OCI-LY3 (cell line): Measurements from ENCODE around the gene ZNF821.

ENCODE experiments used
- H2AFZ ChIP-seq: fragments of 200-600, 300-600 bp; shearing (Covaris generic); 2 replicates; pipeline ENCODE4 v1.6.0; 2014; ENCODE audit warnings: antibody characterized with exemption, low read depth, low read length
- H3K27ac ChIP-seq: fragments of 200-600, 300-600 bp; sonication (generic); 2 replicates; pipeline ENCODE4 v1.5.1; 2014; ENCODE audit warnings: mild to moderate bottlenecking, low read length, moderate library complexity, mixed read lengths
- H3K27me3 ChIP-seq: fragments of 200-600, 300-600 bp; sonication (generic); 2 replicates; pipeline ENCODE4 v1.6.1; 2014; ENCODE audit warnings: low read depth, low read length, mixed read lengths
- H3K36me3 ChIP-seq: fragments of 200-600, 300-600 bp; sonication (generic); replicated peaks from 2 replicates; pipeline ENCODE3; 2014; ENCODE audit warnings: low read depth, low read length, mixed read lengths
- H3K4me1 ChIP-seq: fragments of 300-600, 200-600 bp; sonication (generic); 2 replicates; pipeline ENCODE4 v1.6.1; 2014; ENCODE audit warnings: low read length, mixed read lengths
- H3K4me2 ChIP-seq: fragments of 200-600, 300-600 bp; sonication (generic); 2 replicates; pipeline ENCODE4 v1.6.1; 2014; ENCODE audit warnings: low read length, mixed read lengths
- H3K4me3 ChIP-seq: fragments of 300-600, 200-600 bp; sonication (generic); 2 replicates; pipeline ENCODE4 v1.5.1; 2014; ENCODE audit warnings: antibody characterized with exemption, mild to moderate bottlenecking, low read length, moderate library complexity
- H3K79me2 ChIP-seq: fragments of 300-600, 200-600 bp; shearing (Covaris generic); 2 replicates; pipeline ENCODE4 v1.6.1; 2014; ENCODE audit warnings: mild to moderate bottlenecking, low read length, mixed read lengths
- H3K9ac ChIP-seq: fragments of 300-600, 200-600 bp; shearing (Covaris generic); 2 replicates; pipeline ENCODE4 v1.6.0; 2014; ENCODE audit warnings: mild to moderate bottlenecking, low read length, moderate library complexity
- H3K9me3 ChIP-seq: fragments of 200-600, 300-600 bp; shearing (Covaris generic); 2 replicates; pipeline ENCODE4 v1.6.1; 2014; ENCODE audit warnings: low read length, mixed read lengths; ENCODE audit not compliant: insufficient read depth
- H4K20me1 ChIP-seq: fragments of 200-600, 300-600 bp; sonication (generic); 2 replicates; pipeline ENCODE4 v1.6.1; 2016; ENCODE audit warnings: low read length, mixed read lengths; ENCODE audit not compliant: insufficient read depth
- EZH2phosphoT487 ChIP-seq: fragments of 200-600 bp; shearing (Covaris generic); IDR thresholded peaks from 2 replicates; pipeline ENCODE4 v1.6.1; 2018; ENCODE audit warnings: antibody characterized with exemption, mixed run types, low read depth
- TF ChIP-seq, protein P1 (sequence below): fragments of 200-600, 300-600 bp; sonication (generic); IDR thresholded peaks from 2 replicates; pipeline ENCODE4 v1.5.1; 2014; ENCODE audit warnings: antibody characterized with exemption, low read length, low read depth

The ZNF821 gene

DNA sequence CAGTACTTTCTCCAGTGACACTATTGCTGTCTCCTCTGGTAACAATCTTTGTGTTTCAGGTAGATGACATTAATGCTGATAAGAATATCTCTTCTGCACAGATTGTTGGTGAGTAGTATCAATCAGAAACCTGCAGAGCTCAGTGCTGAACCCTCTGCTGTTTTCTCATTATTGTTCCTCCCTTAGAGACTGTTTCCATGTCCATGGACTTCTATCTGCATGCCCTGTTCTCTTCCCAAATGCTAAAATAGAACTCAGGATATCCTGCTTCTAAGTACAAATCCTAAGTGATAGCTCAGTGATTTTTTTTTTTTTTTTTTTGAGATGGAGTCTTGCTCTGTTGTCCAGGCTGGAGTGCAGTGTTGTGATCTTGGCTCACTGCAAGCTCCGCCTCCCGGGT is 40.7 kb upstream of the ZNF821 start:
- Histone ChIP-seq H3K9ac (no peak overlapping the region), H3K4me2 (no peak overlapping the region), H3K36me3 (peaks cover 57% of the 10 kb centered on the region), H3K4me3 (no peak overlapping the region), H3K79me2 (peaks cover 16% of the 10 kb centered on the region), H3K27me3 (no peaks in the 10 kb centered on the region), H4K20me1 (peaks cover 36% of the 10 kb centered on the region), H3K4me1 (no peaks in the 10 kb centered on the region), H2AFZ (no peak overlapping the region), H3K27ac (no peak overlapping the region), H3K9me3 (0 out of 2 replicates have a peak, but pooled peaks cover 3% of the 10 kb centered on the region)
- TF ChIP-seq, protein P1, sequence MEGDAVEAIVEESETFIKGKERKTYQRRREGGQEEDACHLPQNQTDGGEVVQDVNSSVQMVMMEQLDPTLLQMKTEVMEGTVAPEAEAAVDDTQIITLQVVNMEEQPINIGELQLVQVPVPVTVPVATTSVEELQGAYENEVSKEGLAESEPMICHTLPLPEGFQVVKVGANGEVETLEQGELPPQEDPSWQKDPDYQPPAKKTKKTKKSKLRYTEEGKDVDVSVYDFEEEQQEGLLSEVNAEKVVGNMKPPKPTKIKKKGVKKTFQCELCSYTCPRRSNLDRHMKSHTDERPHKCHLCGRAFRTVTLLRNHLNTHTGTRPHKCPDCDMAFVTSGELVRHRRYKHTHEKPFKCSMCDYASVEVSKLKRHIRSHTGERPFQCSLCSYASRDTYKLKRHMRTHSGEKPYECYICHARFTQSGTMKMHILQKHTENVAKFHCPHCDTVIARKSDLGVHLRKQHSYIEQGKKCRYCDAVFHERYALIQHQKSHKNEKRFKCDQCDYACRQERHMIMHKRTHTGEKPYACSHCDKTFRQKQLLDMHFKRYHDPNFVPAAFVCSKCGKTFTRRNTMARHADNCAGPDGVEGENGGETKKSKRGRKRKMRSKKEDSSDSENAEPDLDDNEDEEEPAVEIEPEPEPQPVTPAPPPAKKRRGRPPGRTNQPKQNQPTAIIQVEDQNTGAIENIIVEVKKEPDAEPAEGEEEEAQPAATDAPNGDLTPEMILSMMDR, result no peak
- no peak for TF ChIP-seq EZH2phosphoT487

DNA sequence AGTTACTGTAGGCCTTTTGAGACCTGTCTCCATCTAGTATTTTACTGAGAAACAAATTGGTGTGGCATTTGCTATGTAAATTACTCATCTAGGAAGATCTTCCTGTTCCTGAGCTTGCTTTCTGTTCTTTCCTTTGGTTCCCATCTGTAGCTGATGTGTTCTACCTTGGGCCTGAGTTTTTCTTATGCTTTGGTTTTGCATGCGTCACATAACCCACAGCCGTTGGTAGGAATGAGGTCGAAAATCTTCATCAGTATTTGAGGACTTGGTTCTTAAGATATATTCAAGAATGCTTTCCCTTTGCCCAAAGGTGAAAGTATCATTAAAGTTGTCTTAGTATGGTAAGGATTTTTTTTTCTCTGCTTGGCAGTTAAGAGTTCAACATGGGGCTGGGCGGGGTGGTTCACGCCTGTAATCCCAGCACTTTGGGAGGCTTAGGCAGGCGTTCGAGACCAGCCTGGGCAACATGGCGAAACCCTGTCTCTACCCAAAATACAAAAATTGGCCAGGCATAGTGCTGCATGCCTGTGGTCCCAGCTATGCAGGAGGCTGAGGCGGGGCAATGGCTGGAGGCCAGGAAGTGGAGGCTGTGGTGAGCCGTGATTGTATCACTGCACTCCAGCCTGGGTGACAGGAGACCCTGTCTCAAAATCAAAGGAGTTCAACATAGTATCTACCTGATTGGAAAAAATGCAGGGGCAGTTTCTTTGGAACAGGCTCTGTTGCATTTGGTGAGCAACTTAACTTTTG is 40.1 kb upstream of the ZNF821 start:
- H4K20me1 ChIP-seq, result peaks cover 37% of the 10 kb centered on the region
- no peak overlapping the region for H3K4me2 ChIP-seq
- peaks cover 61% of the 10 kb centered on the region for H3K36me3 ChIP-seq
- H3K9ac ChIP-seq, result no peak overlapping the region
- peaks cover 9% of the 10 kb centered on the region; the same call in 1 of the 2 replicates for H3K9me3 ChIP-seq
- no peaks in the 10 kb centered on the region for H3K27me3 ChIP-seq
- H3K4me3 ChIP-seq, result no peak overlapping the region
- H2AFZ ChIP-seq, result no peak overlapping the region
- peaks cover under 1% of the 10 kb centered on the region; the same call in 1 of the 2 replicates for H3K4me1 ChIP-seq
- H3K79me2 ChIP-seq, result peaks cover 21% of the 10 kb centered on the region
- H3K27ac ChIP-seq, result no peak overlapping the region
- TF ChIP-seq, protein P1, result no peak
- TF ChIP-seq EZH2phosphoT487, result no peak

DNA sequence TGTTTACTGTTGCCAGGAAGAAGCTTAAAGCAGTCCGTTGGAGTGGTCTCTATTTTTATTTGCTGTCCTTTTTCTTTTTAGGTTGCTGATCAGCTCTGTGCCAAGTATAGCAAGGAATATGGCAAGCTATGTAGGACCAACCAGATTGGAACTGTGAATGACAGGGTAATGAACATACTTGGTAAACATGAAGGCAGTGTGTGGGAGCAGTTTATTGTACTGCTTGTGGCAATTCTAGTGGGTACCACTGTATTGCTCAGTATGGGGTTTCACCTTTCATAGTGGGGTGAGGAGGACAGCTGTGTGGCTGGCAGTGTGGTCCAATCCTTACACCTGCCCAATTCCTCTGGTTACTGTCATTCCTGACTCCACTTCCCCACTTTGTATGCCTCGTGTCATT is 36.7 kb upstream of the ZNF821 start:
- H3K9ac ChIP-seq, result no peak overlapping the region
- H3K27me3 ChIP-seq, result no peaks in the 10 kb centered on the region
- H3K4me2 ChIP-seq, result no peak overlapping the region
- no peak overlapping the region for H2AFZ ChIP-seq
- H3K9me3 ChIP-seq, result peaks cover 15% of the 10 kb centered on the region
- H3K27ac ChIP-seq, result no peak overlapping the region
- peaks cover 49% of the 10 kb centered on the region for H3K79me2 ChIP-seq
- H3K36me3 ChIP-seq, result peaks cover 86% of the 10 kb centered on the region
- TF ChIP-seq EZH2phosphoT487, result no peak
- TF ChIP-seq, protein P1, result no peak
- H4K20me1 ChIP-seq, result peaks cover 58% of the 10 kb centered on the region
- peaks cover 7% of the 10 kb centered on the region for H3K4me1 ChIP-seq
- H3K4me3 ChIP-seq, result no peak overlapping the region

- Histone ChIP-seq H3K4me2 (no peak overlapping the region), H3K9ac (no peak overlapping the region)
Observed at GRCh38 chr16:71919035-71919434, 35.1 kb upstream of the ZNF821 start.

More at GRCh38 chr16:71919035-71919434, 35.1 kb upstream of the ZNF821 start:
- Histone ChIP-seq H3K9me3 (peaks cover 15% of the 10 kb centered on the region), H3K27ac (no peak overlapping the region), H3K4me1 (peaks cover 7% of the 10 kb centered on the region), H3K4me3 (no peak overlapping the region), H3K36me3 (peaks cover 89% of the 10 kb centered on the region), H2AFZ (no peak overlapping the region), H4K20me1 (peaks cover 67% of the 10 kb centered on the region), H3K27me3 (no peaks in the 10 kb centered on the region), H3K79me2 (peaks cover 65% of the 10 kb centered on the region)
- no peak for TF ChIP-seq EZH2phosphoT487
